Measurements from ENCODE around the gene KIF16B.

GRCh38 chr20:16479666-16480065, 93.6 kb downstream of the KIF16B start:
- TF ChIP-seq CTCF (conservative IDR thresholded peaks at IDR 0.05; ENCODE audit: low read depth, low read length): no peak
- TF ChIP-seq EZH2phosphoT487 (IDR thresholded peaks at IDR 0.05; ENCODE audit: borderline replicate concordance, low read length): no peak

Measured in PC-3 (cell line).